ENCODE measurements around the gene EYA3. TPM values are rescaled to one million over a fixed set of nuclear protein-coding genes. Genes with fewer than 3 reads are reported as not detected.

The EYA3 gene
- total and polyA plus RNA-seq, 7 donors, result 3.6 to 15.3 (median 13.1) TPM

DNA sequence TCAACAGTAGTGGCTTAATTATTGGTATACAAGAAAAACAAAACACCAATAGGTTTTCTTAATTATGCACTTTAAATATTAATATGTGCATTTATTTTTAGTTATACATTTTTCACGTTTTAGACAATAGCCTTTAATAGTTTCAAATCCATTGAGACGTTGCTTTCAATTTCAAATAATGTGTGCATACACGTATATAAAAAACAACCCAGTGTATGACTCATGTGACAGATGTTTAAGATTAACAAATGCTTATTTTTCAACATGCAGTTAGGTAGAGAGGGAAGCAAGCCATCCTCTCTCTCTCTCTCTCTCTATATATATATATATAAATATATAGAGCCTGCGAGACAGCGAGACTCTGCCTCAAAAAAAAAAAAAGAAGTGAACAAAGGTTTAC lies 24.3 kb downstream of the EYA3 start:
- no peaks in the 10 kb centered on the region for H3K9me3 ChIP-seq
- H3K27ac ChIP-seq, result no peak overlapping the region
- ATAC-seq (no peak), DNase-seq (no peak)
- intact Hi-C loops (cut with DNase I), result no loop called here
- 75 to 78% (median 76%) methylated on average over 5 of the region's 5 CpGs for WGBS, 3 donors
- peaks cover 0 to 8% of the 10 kb centered on the region in 2 donors for H3K36me3 ChIP-seq (ENCODE audit: insufficient read depth in 1 of 2, low read depth in 1 of 2)
- H3K27me3 ChIP-seq (ENCODE audit: insufficient read depth in 3 of 3, low read length in 2 of 3), result no peaks in the 10 kb centered on the region
- H3K4me1 ChIP-seq, result peaks cover 6% of the 10 kb centered on the region
- no peak overlapping the region for H3K4me3 ChIP-seq
- TF ChIP-seq, protein P1, sequence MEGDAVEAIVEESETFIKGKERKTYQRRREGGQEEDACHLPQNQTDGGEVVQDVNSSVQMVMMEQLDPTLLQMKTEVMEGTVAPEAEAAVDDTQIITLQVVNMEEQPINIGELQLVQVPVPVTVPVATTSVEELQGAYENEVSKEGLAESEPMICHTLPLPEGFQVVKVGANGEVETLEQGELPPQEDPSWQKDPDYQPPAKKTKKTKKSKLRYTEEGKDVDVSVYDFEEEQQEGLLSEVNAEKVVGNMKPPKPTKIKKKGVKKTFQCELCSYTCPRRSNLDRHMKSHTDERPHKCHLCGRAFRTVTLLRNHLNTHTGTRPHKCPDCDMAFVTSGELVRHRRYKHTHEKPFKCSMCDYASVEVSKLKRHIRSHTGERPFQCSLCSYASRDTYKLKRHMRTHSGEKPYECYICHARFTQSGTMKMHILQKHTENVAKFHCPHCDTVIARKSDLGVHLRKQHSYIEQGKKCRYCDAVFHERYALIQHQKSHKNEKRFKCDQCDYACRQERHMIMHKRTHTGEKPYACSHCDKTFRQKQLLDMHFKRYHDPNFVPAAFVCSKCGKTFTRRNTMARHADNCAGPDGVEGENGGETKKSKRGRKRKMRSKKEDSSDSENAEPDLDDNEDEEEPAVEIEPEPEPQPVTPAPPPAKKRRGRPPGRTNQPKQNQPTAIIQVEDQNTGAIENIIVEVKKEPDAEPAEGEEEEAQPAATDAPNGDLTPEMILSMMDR (IDR thresholded peaks at IDR 0.05), result no peak

DNA sequence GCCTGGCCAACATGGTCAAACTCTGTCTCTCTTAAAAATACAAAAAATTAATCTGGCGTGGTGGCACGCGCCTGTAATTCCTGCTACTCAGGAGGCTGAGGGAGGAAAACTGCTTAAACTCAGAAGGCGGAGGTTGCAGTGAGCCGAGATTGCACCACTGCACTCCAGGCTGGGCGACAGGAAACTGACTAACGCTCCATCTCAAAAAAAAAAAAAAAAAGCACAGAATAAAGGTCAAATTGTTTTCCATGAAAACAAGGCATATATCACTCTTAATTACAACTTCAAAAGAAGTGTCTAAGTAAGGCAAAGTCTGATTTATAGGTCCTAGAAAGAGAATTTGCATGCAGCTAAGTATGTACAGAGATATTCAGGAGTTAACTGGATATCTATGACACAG lies 25.6 kb downstream of the EYA3 start:
- Histone ChIP-seq H3K36me3 (ENCODE audit: insufficient read depth in 1 of 2, low read depth in 1 of 2) (peaks cover 0 to 8% of the 10 kb centered on the region in 2 donors), H3K4me3 (no peak overlapping the region), H3K27me3 (ENCODE audit: insufficient read depth in 3 of 3, low read length in 2 of 3) (no peaks in the 10 kb centered on the region), H3K27ac (no peak overlapping the region), H3K4me1 (peaks cover 10% of the 10 kb centered on the region), H3K9me3 (no peaks in the 10 kb centered on the region)
- 81 to 91% (median 82%) methylated on average over 7 of the region's 7 CpGs for WGBS, 3 donors
- TF ChIP-seq, protein P1 (IDR thresholded peaks at IDR 0.05), result no peak
- ATAC-seq (no peak), DNase-seq (no peak)
- intact Hi-C loops (cut with DNase I), result no loop called here

DNA sequence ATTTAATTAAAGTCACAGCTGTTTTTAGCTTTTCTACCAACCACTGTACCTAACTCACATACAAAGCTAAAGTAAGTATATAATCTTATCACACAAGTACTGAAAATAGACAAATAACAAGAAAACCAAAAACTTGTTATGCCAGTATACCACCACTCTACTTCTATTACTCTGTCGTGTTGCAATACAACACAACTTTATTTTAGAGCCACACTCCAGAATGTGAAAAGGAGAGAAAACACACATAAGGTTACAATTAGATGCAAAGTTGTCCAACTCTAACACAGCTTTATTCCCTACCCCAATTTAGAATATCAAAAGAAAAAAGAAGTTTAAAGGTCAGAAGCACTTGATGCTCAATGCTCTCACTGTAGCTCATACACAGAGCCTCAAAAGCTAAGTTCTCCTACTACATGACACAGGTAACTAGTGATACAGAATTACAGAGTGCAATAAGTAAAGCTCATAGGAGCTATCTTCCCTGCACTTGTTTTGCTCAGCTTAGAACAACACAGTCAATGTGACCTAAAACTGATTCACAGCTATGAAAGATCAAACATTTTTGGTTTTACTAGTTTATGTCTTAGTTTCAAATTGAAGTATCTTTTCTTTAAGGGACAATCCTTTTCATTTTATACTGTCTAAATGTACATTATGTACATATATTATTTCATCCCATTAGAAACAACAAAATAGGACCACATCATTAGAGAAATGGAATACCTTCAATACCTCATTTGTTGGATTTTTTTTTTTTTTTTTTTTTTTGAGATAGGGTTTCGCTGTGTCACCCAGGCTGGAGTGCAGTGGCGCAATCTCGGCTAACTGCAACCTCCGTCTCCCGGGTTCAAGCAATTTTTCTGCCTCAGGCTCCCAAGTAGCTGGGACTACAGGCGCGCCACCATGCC lies 29.2 kb downstream of the EYA3 start:
- ATAC-seq, result no peak
- no peaks in the 10 kb centered on the region for H3K36me3 ChIP-seq (ENCODE audit: insufficient read depth in 1 of 2, low read depth in 1 of 2)
- H3K4me1 ChIP-seq, result peaks cover 10% of the 10 kb centered on the region
- WGBS, 3 donors, result 85 to 94% (median 90%) methylated on average over 8 of the region's 8 CpGs
- H3K27ac ChIP-seq, result no peak overlapping the region
- H3K27me3 ChIP-seq (ENCODE audit: insufficient read depth in 3 of 3, low read length in 2 of 3), result no peaks in the 10 kb centered on the region
- TF ChIP-seq, protein P1 (IDR thresholded peaks at IDR 0.05), result no peak
- no peaks in the 10 kb centered on the region for H3K9me3 ChIP-seq
- intact Hi-C loops (cut with DNase I), result no loop called here
- no peak overlapping the region for H3K4me3 ChIP-seq
- no peak for DNase-seq

DNA sequence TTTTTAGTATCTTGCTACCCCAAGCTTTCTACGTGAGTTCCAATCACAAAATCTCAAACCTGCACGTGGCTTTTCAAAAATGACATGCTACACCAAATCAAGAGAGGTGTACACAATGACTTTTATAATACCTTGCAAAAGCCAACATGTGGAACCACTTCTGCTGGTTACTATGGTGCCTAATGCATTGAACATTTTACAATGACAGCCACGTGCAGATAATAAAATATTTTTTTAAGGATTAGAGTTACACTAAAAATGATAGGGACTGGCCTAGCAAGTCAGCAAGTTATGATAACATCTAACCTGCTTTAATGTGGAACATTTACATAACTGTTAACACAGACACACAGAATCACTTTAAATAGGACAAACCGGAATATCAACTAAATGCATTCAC lies 30.2 kb downstream of the EYA3 start:
- intact Hi-C loops (cut with DNase I), result no loop called here
- Histone ChIP-seq H3K36me3 (ENCODE audit: insufficient read depth in 1 of 2, low read depth in 1 of 2) (no peaks in the 10 kb centered on the region), H3K27me3 (ENCODE audit: insufficient read depth in 3 of 3, low read length in 2 of 3) (no peaks in the 10 kb centered on the region), H3K4me1 (peaks cover 17% of the 10 kb centered on the region), H3K9me3 (no peaks in the 10 kb centered on the region), H3K27ac (no peak overlapping the region), H3K4me3 (no peak overlapping the region)
- WGBS, 3 donors, result 76 to 81% (median 81%) methylated on average over 4 of the region's 4 CpGs
- TF ChIP-seq, protein P1 (IDR thresholded peaks at IDR 0.05), result no peak
- no peak for ATAC-seq
- DNase-seq, result no peak

Measured in psoas muscle (tissue), 8 donors.